ENCODE results near the gene CNTNAP5.
"Not testable (repeated sequence)": the region's sequence is repeated elsewhere in the genome, so short reads cannot be mapped to it uniquely, and the experiment has no call there.

CNTNAP5 gene

DNA sequence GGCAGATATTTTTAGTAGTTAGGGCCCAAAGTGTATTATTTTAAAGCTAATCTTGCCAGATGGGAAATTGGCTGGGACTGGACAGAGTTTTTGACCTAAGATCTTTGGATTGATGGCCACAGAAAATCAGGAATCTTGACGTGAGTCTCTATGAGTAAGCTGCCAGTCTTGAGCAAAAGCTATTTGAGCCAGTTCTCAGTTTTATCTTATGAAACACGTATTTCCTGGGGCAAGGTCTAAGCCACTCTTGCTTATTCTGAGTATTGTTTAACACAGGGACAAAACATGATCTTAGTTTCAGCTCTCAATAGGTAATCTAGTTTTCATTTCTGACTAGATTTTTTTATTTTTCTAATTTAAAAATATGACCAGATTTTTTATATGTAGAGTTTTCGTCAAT, 329.4 kb downstream of the CNTNAP5 start:
- ATAC-seq (ENCODE audit: low read depth) = no peak
- peaks cover 2% of the 10 kb centered on the region for H3K9me3 Mint-ChIP-seq
- no peaks in the 10 kb centered on the region for H3K4me1 Mint-ChIP-seq
- no peaks in the 10 kb centered on the region for H3K36me3 Mint-ChIP-seq
- no peaks in the 10 kb centered on the region for H3K27me3 Mint-ChIP-seq
- H3K4me3 Mint-ChIP-seq = no peak overlapping the region
- no peak for DNase-seq (ENCODE audit: low spot score in 2 of 2)
- H3K27ac Mint-ChIP-seq = no peak overlapping the region

DNA sequence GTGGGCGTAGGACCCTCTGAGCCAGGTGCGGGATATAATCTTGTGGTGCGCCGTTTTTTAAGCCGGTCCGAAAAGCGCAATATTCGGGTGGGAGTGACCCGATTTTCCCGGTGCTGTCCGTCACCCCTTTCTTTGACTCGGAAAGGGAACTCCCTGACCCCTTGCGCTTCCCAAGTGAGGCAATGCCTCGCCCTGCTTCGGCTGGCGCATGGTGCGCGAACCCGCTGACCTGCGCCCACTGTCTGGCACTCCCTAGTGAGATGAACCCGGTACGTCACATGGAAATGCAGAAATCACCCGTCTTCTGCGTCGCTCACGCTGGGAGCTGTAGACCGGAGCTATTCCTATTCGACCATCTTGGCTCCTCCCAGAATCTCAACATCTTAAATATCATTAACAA, 336.9 kb downstream of the CNTNAP5 start:
- H3K27ac Mint-ChIP-seq; DNase-seq (ENCODE audit: low spot score in 2 of 2); H3K9me3 Mint-ChIP-seq; H3K4me3 Mint-ChIP-seq; ATAC-seq (ENCODE audit: low read depth); H3K4me1 Mint-ChIP-seq; H3K27me3 Mint-ChIP-seq; H3K36me3 Mint-ChIP-seq: not testable (repeated sequence)

DNA sequence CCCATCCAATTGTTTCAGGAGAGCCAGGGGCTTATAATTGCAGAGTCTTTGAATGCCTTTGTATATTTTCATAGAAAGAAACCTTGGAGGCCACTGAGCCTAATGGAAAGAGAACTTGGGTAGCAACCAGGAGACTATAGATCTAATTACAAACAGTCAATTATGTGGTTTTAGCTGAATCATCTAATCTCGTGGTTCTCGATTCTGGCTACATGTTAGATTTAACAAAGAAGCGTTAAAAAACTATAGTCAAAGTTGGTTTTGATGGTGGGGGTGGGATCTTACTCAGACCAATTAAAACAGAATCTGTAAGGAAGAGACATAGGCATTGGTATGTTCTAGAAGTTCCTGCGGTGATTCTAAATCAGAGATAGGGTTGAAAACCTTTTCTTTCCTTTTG, 344.1 kb downstream of the CNTNAP5 start:
- Mint-ChIP-seq H3K27me3 (no peaks in the 10 kb centered on the region), H3K9me3 (peaks cover 9% of the 10 kb centered on the region), H3K36me3 (no peaks in the 10 kb centered on the region), H3K4me3 (no peak overlapping the region), H3K4me1 (no peaks in the 10 kb centered on the region), H3K27ac (no peak overlapping the region)
- ATAC-seq (ENCODE audit: low read depth) = no peak
- no peak for DNase-seq (ENCODE audit: low spot score in 2 of 2)

DNA sequence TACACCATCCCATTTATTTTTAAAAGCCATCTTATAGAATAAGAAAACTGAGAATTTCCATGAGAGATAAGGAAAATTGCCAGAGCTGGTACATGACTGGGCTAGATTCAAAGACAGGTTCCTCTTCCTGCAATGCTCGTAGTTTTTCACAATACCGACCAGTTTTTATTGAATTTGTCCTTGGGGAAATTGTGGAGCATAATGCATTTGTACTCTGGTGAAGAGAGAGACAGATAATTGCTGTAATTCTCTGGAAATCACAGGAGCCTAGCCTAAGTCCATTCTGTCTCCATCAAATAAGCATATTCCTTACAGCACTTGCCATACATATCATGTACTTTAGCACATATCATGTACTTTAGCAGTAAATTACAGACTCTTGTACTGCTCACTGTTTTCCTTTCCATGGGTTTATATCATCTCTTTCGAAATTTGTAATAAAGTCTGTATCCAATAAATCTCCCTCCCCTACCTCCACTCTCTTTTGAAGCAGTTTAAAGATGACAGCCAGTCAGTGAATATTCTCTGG, 355.2 kb downstream of the CNTNAP5 start:
- H3K9me3 Mint-ChIP-seq = peaks cover 2% of the 10 kb centered on the region
- H3K27me3 Mint-ChIP-seq = no peaks in the 10 kb centered on the region
- no peak for DNase-seq (ENCODE audit: low spot score in 2 of 2)
- H3K36me3 Mint-ChIP-seq = no peaks in the 10 kb centered on the region
- H3K4me1 Mint-ChIP-seq = no peaks in the 10 kb centered on the region
- H3K27ac Mint-ChIP-seq = no peak overlapping the region
- no peak overlapping the region for H3K4me3 Mint-ChIP-seq
- no peak for ATAC-seq (ENCODE audit: low read depth)

DNA sequence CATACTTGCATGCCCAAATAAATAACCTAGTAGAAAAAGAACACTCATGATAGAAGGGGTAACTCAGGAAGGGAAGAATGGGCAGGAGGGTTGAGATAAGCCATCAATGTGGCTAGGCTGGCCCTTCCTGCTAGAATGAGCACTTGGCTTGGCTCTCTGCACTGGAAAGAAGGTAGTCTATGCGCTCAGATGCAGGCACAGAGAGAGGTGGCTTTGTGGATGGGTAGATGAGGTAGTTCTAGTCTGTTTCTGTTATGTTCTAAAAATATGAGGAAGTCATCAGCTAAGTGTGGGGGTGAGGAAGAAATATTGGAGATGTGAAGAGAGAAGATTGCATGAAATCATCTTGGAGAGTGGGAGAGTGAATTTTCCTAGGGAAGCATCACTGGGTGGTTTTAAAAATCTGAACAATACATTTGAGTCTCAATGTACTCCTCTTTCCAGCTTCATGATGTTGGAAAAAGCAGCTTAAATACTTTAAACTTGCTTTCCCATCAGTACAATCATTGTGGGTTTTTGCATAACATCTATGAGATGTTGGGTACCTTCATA, 357.1 kb downstream of the CNTNAP5 start:
- no peaks in the 10 kb centered on the region for H3K4me1 Mint-ChIP-seq
- ATAC-seq (ENCODE audit: low read depth) (no peak), DNase-seq (ENCODE audit: low spot score in 2 of 2) (no peak)
- H3K9me3 Mint-ChIP-seq = peaks cover 2% of the 10 kb centered on the region
- H3K4me3 Mint-ChIP-seq = no peak overlapping the region
- no peaks in the 10 kb centered on the region for H3K27me3 Mint-ChIP-seq
- H3K27ac Mint-ChIP-seq = no peak overlapping the region
- H3K36me3 Mint-ChIP-seq = no peaks in the 10 kb centered on the region

DNA sequence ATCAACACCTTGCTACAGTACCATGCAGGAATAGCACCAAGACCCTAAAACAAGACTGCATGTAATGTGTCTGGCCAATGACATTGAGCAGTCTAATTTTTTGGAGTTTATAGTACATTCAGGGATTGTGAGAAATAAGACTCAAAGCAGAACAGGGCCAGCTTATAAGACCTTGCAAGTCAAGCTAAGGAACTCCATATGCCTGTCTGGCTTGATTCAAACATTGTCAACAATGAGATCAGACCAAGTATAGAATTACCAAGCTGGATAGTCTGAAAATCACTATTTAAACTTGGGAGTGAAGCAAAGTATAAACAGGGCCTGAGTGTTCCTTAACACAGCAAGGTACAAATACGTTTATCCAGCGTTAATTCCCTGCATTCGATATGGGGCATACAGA, 370.9 kb downstream of the CNTNAP5 start:
- ATAC-seq (ENCODE audit: low read depth) (no peak), DNase-seq (ENCODE audit: low spot score in 2 of 2) (no peak)
- H3K4me1 Mint-ChIP-seq = no peaks in the 10 kb centered on the region
- no peaks in the 10 kb centered on the region for H3K27me3 Mint-ChIP-seq
- H3K4me3 Mint-ChIP-seq = no peak overlapping the region
- peaks cover 4% of the 10 kb centered on the region for H3K9me3 Mint-ChIP-seq
- H3K36me3 Mint-ChIP-seq = no peaks in the 10 kb centered on the region
- no peak overlapping the region for H3K27ac Mint-ChIP-seq

DNA sequence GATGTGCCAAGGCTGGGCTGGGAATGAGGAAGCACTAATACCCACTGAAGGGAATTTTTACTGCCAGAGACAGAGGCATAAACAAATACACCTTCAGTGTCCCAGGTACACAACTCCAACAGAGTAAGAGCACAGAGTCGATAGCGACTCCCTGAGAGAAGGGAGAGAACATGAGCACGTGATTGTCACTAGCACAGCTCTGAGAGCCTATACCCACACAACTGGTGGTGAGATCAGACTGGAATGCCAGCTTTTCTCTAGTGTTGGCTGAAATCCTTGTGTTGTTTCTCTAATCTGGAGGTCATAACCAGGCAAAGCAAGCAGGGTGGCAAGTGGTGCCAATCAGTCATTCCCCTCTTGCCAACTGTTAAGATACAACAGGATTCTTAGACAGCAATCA, 377.2 kb downstream of the CNTNAP5 start:
- H3K4me3 Mint-ChIP-seq = no peak overlapping the region
- no peaks in the 10 kb centered on the region for H3K27me3 Mint-ChIP-seq
- H3K9me3 Mint-ChIP-seq = peaks cover 8% of the 10 kb centered on the region
- no peak for DNase-seq (ENCODE audit: low spot score in 2 of 2)
- ATAC-seq (ENCODE audit: low read depth) = no peak
- H3K4me1 Mint-ChIP-seq = no peaks in the 10 kb centered on the region
- H3K36me3 Mint-ChIP-seq = no peaks in the 10 kb centered on the region
- H3K27ac Mint-ChIP-seq = no peak overlapping the region

DNA sequence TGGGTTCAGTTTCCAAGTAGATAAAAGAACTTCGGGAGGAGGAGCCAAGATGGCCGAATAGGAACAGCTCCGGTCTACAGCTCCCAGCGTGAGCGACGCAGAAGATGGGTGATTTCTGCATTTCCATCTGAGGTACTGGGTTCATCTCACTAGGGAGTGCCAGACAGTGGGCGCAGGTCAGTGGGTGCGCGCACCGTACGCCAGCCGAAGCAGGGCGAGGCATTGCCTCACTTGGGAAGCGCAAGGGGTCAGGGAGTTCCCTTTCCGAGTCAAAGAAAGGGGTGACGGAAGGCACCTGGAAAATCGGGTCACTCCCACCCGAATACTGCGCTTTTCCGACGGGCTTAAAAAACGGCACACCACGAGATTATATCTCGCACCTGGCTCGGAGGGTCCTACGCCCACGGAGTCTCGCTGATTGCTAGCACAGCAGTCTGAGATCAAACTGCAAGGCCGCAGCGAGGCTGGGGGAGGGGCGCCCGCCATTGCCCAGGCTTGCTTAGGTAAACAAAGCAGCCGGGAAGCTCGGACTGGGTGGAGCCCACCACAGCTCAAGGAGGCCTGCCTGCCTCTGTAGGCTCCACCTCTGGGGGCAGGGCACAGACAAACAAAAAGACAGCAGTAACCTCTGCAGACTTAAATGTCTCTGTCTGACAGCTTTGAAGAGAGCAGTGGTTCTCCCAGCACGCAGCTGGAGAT, 382.9 kb downstream of the CNTNAP5 start:
- not testable (repeated sequence) for DNase-seq (ENCODE audit: low spot score in 2 of 2); H3K9me3 Mint-ChIP-seq; ATAC-seq (ENCODE audit: low read depth); H3K4me3 Mint-ChIP-seq; H3K27me3 Mint-ChIP-seq; H3K4me1 Mint-ChIP-seq; H3K36me3 Mint-ChIP-seq; H3K27ac Mint-ChIP-seq

DNA sequence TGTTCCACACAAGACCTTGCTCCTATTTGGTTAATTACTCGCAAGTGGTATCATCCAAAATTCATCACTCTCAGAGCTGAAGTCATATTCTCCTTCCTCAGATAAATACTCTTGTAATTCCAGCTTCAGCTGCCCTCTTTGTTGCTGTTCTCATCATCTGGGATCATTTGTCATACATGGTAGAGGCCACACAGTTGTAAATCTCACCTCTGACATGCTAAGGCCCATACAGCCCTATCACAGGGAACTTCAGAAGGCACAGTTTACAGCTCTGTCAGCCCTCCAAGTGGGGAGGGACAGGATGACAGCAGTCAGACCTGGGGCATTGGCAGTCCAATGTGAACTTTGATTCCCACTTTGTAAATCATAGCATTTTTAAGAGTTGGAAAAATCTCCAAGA, 399.0 kb downstream of the CNTNAP5 start:
- DNase-seq (ENCODE audit: low spot score in 2 of 2) = no peak
- H3K4me3 Mint-ChIP-seq = no peak overlapping the region
- H3K36me3 Mint-ChIP-seq = no peaks in the 10 kb centered on the region
- peaks cover 1% of the 10 kb centered on the region for H3K27me3 Mint-ChIP-seq
- no peak overlapping the region for H3K27ac Mint-ChIP-seq
- no peaks in the 10 kb centered on the region for H3K4me1 Mint-ChIP-seq
- ATAC-seq (ENCODE audit: low read depth) = no peak
- H3K9me3 Mint-ChIP-seq = peaks cover 12% of the 10 kb centered on the region

DNA sequence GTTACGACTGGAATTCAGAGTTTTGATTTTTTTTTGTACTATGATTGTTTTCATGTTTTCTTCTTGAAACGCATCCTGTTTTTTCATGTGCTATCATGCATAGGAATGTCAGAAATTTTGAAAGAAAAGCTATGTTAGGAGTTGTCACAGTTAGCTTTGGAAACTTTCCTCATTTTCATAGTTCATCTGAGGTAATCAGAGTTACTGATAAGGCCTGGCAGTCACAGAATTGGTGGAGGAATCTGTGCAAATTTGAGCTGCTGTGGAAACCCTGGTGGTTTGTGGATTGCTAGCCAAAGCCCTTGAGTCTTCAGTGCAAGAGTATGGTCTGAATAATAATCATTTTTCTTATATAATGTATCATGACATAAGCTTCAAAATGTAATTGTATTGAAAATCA, 401.0 kb downstream of the CNTNAP5 start:
- H3K27ac Mint-ChIP-seq = no peak overlapping the region
- H3K4me1 Mint-ChIP-seq = no peaks in the 10 kb centered on the region
- DNase-seq (ENCODE audit: low spot score in 2 of 2) (no peak), ATAC-seq (ENCODE audit: low read depth) (no peak)
- peaks cover 9% of the 10 kb centered on the region for H3K9me3 Mint-ChIP-seq
- H3K36me3 Mint-ChIP-seq = no peaks in the 10 kb centered on the region
- no peak overlapping the region for H3K4me3 Mint-ChIP-seq
- H3K27me3 Mint-ChIP-seq = peaks cover 1% of the 10 kb centered on the region

DNA sequence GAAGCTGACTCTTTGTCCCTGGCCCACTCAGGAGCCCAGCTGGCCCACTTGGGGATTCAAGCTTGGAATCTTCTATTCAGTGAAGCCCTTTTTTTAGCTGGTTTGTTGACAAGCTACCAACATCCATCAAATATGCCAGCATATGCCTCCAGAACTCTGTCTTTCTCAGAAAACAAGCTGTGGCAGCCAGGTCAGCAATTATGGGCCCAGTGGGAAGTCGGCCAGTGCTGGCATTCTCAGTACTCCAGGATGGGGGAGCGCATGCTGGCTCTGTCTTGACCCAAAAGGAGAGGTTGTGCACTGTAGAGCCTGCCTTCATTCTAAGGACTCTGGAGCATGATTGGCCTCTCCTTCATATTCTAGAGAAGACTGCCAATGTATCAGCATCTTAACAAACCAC, 401.5 kb downstream of the CNTNAP5 start:
- H3K27me3 Mint-ChIP-seq = peaks cover 1% of the 10 kb centered on the region
- peaks cover 6% of the 10 kb centered on the region for H3K9me3 Mint-ChIP-seq
- no peaks in the 10 kb centered on the region for H3K4me1 Mint-ChIP-seq
- no peak overlapping the region for H3K4me3 Mint-ChIP-seq
- ATAC-seq (ENCODE audit: low read depth) (no peak), DNase-seq (ENCODE audit: low spot score in 2 of 2) (no peak)
- no peak overlapping the region for H3K27ac Mint-ChIP-seq
- no peaks in the 10 kb centered on the region for H3K36me3 Mint-ChIP-seq

DNA sequence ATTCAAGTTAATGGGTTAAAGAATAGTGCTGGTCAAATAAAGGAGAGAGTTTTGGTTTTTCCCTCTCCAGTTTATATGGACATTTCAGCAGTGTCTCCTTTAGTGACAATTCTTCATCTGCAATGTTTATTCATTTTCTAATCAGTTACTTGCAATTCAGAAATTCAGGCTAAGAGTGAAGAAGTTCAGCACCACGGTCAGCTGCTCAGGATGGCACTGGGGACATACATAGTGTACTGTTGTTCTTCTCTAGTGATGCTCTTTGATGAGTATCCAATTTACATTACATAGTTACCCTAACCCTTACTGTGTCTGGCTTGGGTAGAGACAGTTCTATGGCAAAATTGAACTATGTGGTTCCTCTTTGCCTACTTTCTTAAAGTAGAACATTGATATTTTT, 412.7 kb downstream of the CNTNAP5 start:
- no peaks in the 10 kb centered on the region for H3K36me3 Mint-ChIP-seq
- ATAC-seq (ENCODE audit: low read depth) = no peak
- H3K4me1 Mint-ChIP-seq = no peaks in the 10 kb centered on the region
- DNase-seq (ENCODE audit: low spot score in 2 of 2) = no peak
- H3K9me3 Mint-ChIP-seq = peaks cover 2% of the 10 kb centered on the region
- H3K27me3 Mint-ChIP-seq = no peaks in the 10 kb centered on the region
- H3K4me3 Mint-ChIP-seq = no peak overlapping the region
- no peak overlapping the region for H3K27ac Mint-ChIP-seq

DNA sequence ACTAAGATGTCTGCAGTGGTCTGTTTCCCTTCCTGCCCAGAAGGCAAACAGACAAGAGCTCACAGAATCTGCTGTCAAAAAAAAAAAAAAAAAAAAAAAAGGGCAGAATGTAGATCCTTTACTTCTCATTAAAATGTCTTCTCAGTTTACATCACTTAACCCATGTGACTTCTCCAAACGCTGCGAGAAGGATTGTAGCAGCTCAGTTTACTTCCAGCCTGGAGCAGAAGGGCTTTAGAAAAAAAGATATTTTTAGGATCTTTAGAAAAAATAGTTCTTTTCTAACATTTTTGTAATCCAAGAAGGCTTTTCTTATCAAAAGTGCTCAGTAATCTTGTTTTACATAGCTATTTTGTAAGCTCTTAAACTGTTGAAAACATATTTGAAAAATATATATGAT, 425.4 kb downstream of the CNTNAP5 start:
- Mint-ChIP-seq H3K9me3 (peaks cover 5% of the 10 kb centered on the region), H3K36me3 (no peaks in the 10 kb centered on the region), H3K4me1 (no peaks in the 10 kb centered on the region), H3K27me3 (no peaks in the 10 kb centered on the region), H3K27ac (no peak overlapping the region), H3K4me3 (no peak overlapping the region)
- ATAC-seq (ENCODE audit: low read depth) (no peak), DNase-seq (ENCODE audit: low spot score in 2 of 2) (no peak)

DNA sequence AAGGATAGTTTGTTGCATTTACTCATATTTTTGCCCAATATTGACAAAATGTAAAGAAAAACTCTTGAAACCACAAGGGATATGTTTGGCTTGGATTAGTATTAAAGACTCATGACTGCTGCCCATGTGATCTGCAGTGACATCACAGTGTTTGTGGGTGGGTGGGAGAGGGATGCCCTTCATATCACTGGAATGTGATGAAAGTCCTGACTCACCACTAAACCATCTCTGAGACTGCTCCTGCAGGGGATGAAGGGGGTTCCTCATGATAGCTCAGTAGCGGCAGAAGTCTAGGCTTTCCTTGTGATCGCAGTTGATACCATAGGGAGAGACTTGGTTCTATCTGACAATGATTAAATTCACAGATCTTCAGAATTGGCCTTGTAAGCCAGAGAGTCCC, 451.2 kb downstream of the CNTNAP5 start:
- Mint-ChIP-seq H3K27me3 (no peaks in the 10 kb centered on the region), H3K27ac (no peak overlapping the region), H3K9me3 (peaks cover 1% of the 10 kb centered on the region), H3K36me3 (no peaks in the 10 kb centered on the region), H3K4me3 (no peak overlapping the region), H3K4me1 (no peaks in the 10 kb centered on the region)
- no peak for ATAC-seq (ENCODE audit: low read depth)
- no peak for DNase-seq (ENCODE audit: low spot score in 2 of 2)

DNA sequence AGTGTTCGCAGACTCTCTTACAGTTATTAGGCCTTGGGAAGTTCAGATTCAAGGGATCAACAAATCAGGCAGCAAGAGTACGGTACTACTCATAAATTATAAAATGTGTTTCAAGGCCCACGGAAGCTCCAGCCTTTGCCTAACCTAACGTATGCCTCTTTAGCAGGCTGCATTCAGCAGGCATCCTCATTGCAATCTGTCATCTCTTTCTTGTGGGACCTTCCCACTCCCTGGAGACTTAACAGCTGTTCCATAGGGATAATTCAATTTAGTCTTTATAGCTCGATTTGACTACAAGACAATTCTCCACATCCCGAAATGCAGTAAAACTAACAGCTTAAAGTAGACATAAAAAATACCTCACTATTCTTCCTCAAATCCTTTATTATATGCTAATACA, 453.7 kb downstream of the CNTNAP5 start:
- H3K4me3 Mint-ChIP-seq = no peak overlapping the region
- no peaks in the 10 kb centered on the region for H3K36me3 Mint-ChIP-seq
- ATAC-seq (ENCODE audit: low read depth) (no peak), DNase-seq (ENCODE audit: low spot score in 2 of 2) (no peak)
- no peaks in the 10 kb centered on the region for H3K9me3 Mint-ChIP-seq
- no peaks in the 10 kb centered on the region for H3K27me3 Mint-ChIP-seq
- no peaks in the 10 kb centered on the region for H3K4me1 Mint-ChIP-seq
- no peak overlapping the region for H3K27ac Mint-ChIP-seq

All from memory B cell (primary cell).